Lung (tissue), 12 donors: ENCODE data around the gene TBC1D9B. TPM values are rescaled to one million over a fixed set of nuclear protein-coding genes. Genes with fewer than 3 reads are reported as not detected.
A peak's percentile ranks its signal among the peaks of the same experiment; 100 is the strongest.

Experiments
- ATAC-seq: fragments of 200-7000 bp; cut with Tn5 transposase; one replicate; pipeline ENCODE4 v1.9.1; 2020; ENCODE audit warnings: moderate number of reproducible peaks; ENCODE audit not compliant: insufficient read depth, low FRiP score
- DNase-seq, 3 donors: peaks; one replicate each; pipeline ENCODE4 v3.0.0-alpha.2; 2013 to 2017
- H3K27ac ChIP-seq, 2 donors: one replicate each; pipeline ENCODE4 v1.5.1; 2013; ENCODE audit warnings: mild to moderate bottlenecking in 2 of 2, moderate library complexity in 2 of 2, control low read depth in 1 of 2, inconsistent platforms in 1 of 2, low read depth in 1 of 2, low read length in 1 of 2
- H3K27me3 ChIP-seq, 3 donors: one replicate each; pipeline ENCODE4 v1.5.1; 2013; ENCODE audit warnings: low read length in 2 of 3; ENCODE audit not compliant: control insufficient read depth in 3 of 3, insufficient read depth in 3 of 3
- H3K36me3 ChIP-seq, 4 donors: one replicate each; pipeline ENCODE4 v1.5.1; 2013; ENCODE audit warnings: low read length in 4 of 4, mild to moderate bottlenecking in 1 of 4, moderate library complexity in 1 of 4; ENCODE audit not compliant: control insufficient read depth in 4 of 4, insufficient read depth in 4 of 4
- H3K4me1 ChIP-seq, 5 donors: one replicate each; pipeline ENCODE4 v1.5.1; 2013; ENCODE audit warnings: low read length in 5 of 5, mild to moderate bottlenecking in 2 of 5, moderate library complexity in 1 of 5; ENCODE audit not compliant: control insufficient read depth in 5 of 5, insufficient read depth in 5 of 5
- H3K4me3 ChIP-seq: one replicate; pipeline ENCODE4 v1.5.1; 2013; ENCODE audit warnings: mild to moderate bottlenecking, control low read depth, moderate library complexity
- H3K9ac ChIP-seq, 2 donors: one replicate each; pipeline ENCODE4 v1.5.1; 2013; ENCODE audit warnings: low read length in 2 of 2, control low read depth in 1 of 2; ENCODE audit not compliant: insufficient read depth in 1 of 2
- H3K9me3 ChIP-seq, 4 donors: one replicate each; pipeline ENCODE4 v1.5.1; 2013; ENCODE audit warnings: low read length in 3 of 4, mild to moderate bottlenecking in 1 of 4, moderate library complexity in 1 of 4; ENCODE audit not compliant: control insufficient read depth in 4 of 4, insufficient read depth in 3 of 4
- CTCF ChIP-seq: IDR thresholded peaks from 2 replicates; pipeline ENCODE4 v1.5.1; 2012; ENCODE audit warnings: mild to moderate bottlenecking; ENCODE audit errors: control extremely low read depth, extremely low read depth
- WGBS, 2 donors: extraction: QIAGEN DNeasy Blood & Tissue Kit; methylation state at CpG; one replicate each; pipeline ENCODE4 v1.1.7; 2013; 5-methylcytosine and 5-hydroxymethylcytosine counted together
- polyA plus RNA-seq, 2 donors: library from polyadenylated mRNA; stranded (reverse); fragments of 200-250 nt; gene quantifications; one replicate each; pipeline ENCODE4 v1.2.1, GENCODE V29; 2013
- total RNA-seq, 2 donors: library from RNA; depleted of rRNA in 1 of 2; stranded (reverse); fragments of >200 nt in 1 of 2; gene quantifications; one replicate each; pipeline ENCODE4 v1.2.1, GENCODE V29; 2014 to 2021
- donor health status: control.
- donor health status: control.
- donor health status: Bipolar disorder and iron deficiency.
- donor health status: healthy.
- donor health status: DM: yes; HTN: yes; CAD: no.

TBC1D9B gene
- total and polyA plus RNA-seq, 4 donors, result 55.9 to 129 (median 66.6) TPM

GRCh38 chr5:179829732-179830435 is 77.8 kb downstream of the TBC1D9B start:
- peaks cover 0 to 4% (median 0%) of the 10 kb centered on the region in 5 donors for H3K4me1 ChIP-seq
- H3K27me3 ChIP-seq, result no peaks in the 10 kb centered on the region
- no peaks in the 10 kb centered on the region for H3K9me3 ChIP-seq
- DNase-seq (no peak), ATAC-seq (no peak)
- H3K27ac ChIP-seq, result no peak overlapping the region
- peaks cover 41 to 64% (median 52%) of the 10 kb centered on the region in 4 donors for H3K36me3 ChIP-seq
- H3K4me3 ChIP-seq, result no peak overlapping the region
- no peak for TF ChIP-seq CTCF
- 85 to 94% methylated on average over 7 of the region's 7 CpGs for WGBS, 2 donors
- no peak overlapping the region for H3K9ac ChIP-seq

GRCh38 chr5:179828756-179829421 is 78.8 kb downstream of the TBC1D9B start:
- Histone ChIP-seq H3K4me3 (no peak overlapping the region), H3K27ac (no peak overlapping the region), H3K36me3 (peaks cover 41 to 70% (median 62%) of the 10 kb centered on the region in 4 donors), H3K9me3 (no peaks in the 10 kb centered on the region), H3K4me1 (peaks cover 0 to 7% (median 0%) of the 10 kb centered on the region in 5 donors), H3K27me3 (no peaks in the 10 kb centered on the region), H3K9ac (no peak overlapping the region)
- WGBS, 2 donors, result 95 to 97% methylated on average over 3 of the region's 3 CpGs
- no peak for DNase-seq
- ATAC-seq, result no peak
- TF ChIP-seq CTCF, result no peak

GRCh38 chr5:179827680-179828079 is 80.0 kb downstream of the TBC1D9B start:
- Histone ChIP-seq H3K36me3 (peaks cover 33 to 70% (median 52%) of the 10 kb centered on the region in 4 donors), H3K4me1 (peaks cover 0 to 15% (median 0%) of the 10 kb centered on the region in 5 donors), H3K27me3 (no peaks in the 10 kb centered on the region), H3K4me3 (no peak overlapping the region), H3K27ac (peak overlapping the region in 1 of 2 donors; percentile 2), H3K9me3 (no peaks in the 10 kb centered on the region), H3K9ac (no peak overlapping the region)
- DNase-seq (no peak), ATAC-seq (peak; percentile 40)
- 50 to 67% methylated on average over 9 of the region's 9 CpGs for WGBS, 2 donors
- no peak for TF ChIP-seq CTCF
